ENCODE measurements around the gene PDE8B.

Gene PDE8B

DNA sequence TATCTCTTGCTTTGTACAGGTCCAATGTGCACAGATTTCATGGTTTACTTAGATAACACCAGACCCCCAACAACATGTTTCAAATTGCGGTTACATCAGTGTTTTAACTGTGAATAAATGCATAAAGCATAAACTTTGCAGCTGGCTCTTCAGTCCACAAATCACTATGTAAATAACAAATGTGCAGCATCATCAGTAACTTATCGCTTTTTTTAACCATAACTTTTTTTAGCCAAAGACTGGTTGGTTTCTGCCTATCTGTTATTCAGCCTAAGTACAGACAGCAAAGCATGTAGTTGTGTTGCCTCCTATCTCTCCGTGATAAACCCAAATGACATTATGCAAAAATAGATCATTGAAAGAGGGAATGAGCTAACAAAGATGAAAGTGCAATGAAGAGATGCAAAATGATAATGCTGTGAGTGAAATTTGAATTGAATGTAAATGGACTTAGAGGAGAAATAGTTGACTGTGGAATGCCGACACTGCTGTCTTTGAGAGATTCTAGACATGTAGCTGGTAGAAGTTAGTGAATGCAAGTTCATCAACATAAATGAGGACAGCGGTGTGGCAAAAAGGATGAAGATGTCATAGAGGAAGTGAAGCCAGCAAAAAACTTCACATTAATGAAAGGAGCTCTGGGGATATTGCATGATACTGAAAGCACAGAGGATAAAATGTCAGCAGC lies 108.8 kb downstream of the PDE8B start:
- no peak for DNase-seq (ENCODE audit: low read depth in 2 of 2)

DNA sequence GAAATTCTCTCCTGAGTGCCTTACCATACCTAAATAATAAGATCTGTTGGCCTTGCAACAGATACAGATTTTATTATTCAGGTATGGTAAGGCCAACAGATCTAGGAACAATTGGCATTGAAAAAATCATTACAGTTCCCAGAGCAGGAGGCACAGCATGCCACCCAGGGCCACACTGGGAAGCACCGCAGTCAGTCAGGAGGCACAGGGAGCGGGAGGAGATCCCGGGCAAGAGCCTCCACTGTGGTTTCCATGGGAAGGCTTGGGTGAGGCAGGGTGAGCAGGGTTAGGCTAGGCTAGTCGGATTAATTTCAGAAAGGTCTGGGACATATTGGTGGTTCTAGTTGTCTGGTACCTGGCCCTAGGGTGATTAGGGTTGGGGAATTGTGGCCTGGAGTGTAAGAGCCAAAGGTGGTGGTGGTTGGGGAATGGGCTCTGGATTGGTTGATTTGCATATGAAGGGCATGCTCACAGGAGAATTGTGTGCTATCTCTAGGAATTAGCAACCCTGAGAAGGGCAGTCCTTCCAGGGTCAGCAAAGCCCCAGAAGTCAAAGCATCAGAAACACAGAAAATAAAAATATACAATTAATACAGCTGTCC lies 111.4 kb downstream of the PDE8B start:
- DNase-seq (ENCODE audit: low read depth in 2 of 2): no peak

- no peak for DNase-seq (ENCODE audit: low read depth in 2 of 2)
Measured at GRCh38 chr5:77322406-77322805, 111.9 kb downstream of the PDE8B start.

DNA sequence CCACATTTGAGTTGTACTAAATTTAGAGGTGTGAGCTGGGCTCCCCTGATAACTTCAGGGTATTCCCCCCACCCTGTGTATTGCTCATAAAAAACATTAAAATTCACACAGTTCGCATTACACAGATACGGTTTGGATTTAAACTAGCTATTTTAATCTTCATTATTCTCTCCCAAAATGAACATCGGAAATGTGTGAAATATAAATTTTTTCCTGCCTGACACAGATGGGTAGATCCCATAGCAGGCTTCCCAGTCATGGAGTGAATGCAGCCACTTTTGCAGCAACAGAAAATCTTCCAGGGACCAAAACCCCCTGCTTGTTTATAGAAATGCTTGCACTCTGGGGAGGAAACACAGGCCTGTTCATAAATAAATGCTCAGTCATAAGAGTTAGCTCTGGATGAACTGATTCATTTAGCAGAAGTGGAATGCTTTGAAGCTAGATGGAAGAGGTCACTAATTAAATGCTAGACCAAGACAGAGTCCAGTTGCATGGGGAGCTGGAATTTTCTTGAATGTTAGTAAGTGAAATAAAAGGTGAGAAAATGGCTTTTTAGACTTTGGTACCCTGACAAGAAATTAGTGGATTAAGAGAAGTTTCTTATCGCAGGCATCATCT lies 115.6 kb downstream of the PDE8B start:
- DNase-seq (ENCODE audit: low read depth in 2 of 2): no peak

- DNase-seq (ENCODE audit: low read depth in 2 of 2): no peak
Measured at GRCh38 chr5:77326986-77327734, 116.7 kb downstream of the PDE8B start.

DNA sequence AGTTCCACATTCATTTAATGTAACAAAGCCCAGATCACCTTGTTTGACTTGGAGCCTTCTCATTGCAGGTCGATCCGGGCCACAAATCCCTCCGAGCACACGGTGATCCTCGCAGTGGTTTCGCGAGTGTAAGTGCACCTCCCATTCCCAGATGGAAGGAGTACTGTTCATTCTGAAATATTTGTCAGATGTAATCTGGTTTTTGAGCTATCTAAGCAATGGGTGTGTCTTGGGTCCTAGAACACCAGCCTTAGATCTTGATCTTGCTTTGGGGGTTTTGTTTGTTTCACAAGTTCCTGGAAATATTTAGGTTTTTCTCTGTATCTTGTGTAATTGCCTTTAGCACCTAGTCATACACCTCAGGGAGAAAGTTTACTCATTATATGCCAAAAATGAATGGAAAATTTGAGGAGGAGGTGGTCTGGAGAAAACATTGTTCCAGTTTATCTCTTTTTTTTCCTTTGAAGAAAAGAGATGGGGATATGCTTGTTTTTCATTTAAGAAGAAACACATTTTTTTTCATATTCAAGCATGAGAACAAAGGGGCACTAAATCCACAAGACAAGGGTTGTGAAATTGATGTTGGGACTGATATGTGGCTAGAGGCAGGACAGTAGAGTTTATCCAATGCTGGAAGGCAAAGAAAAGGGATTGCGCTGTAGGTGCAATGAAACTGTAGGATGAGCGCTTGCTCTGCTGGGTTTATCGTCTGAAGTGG lies 118.6 kb downstream of the PDE8B start:
- DNase-seq (ENCODE audit: low read depth in 2 of 2): no peak

DNA sequence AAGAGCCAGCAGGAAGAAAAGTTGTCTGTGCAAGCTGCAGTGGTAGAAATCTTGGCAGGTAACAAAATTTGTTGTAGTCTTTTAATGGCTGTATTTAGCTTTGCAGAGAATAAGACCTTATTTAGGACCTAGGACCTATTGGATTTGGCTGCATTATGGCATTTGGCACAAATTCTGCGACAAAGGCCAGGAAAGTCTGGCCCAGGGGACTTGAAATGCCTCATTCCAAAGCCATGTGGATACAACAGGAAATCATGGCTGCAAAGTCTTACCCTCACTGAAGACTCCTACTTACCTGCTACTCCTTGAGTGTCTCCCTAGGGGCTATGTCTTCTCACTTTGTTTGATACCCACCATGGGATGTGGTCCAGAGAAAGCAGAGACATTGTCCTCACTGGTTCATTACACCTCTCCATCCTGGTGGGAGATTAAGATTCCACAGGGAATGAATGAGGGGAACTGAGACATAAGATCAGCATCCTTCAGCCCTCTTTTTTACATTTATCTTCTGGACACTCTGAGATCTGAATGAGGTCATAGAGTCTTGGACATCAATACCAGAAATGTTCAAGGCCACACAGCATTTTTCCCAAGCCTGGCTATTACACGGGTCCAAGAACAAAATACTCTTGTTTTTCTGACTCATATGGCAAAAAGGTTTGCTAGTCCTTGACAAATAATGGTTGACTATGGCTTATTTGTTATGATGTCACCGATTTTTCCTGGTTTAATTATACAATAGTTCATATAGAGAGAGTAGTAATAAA lies 119.4 kb downstream of the PDE8B start:
- DNase-seq (ENCODE audit: low read depth in 2 of 2): no peak

DNA sequence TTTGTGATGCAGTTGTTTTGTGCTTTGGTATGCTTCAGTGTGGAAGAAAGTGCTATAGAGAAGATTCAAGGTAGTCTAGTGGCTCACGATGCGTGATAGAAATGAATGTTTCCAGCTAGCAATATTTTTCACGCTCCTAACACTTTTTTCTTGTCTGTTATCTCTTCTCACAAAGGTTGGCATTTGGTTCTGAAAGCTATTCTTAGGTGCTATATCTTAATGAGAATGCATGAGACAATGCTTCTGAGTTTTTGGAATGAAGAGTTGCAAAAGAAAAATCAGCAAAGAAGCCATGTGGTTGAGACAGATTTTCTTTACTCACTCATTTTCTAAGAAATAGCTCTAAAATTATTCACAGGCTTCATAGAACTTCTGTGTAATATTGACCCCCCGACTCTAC lies 122.6 kb downstream of the PDE8B start:
- DNase-seq (ENCODE audit: low read depth in 2 of 2): no peak

GRCh38 chr5:77333451-77334123 lies 123.1 kb downstream of the PDE8B start:
- no peak for DNase-seq (ENCODE audit: low read depth in 2 of 2)

GRCh38 chr5:77337246-77337645 lies 126.8 kb downstream of the PDE8B start:
- DNase-seq (ENCODE audit: low read depth in 2 of 2): no peak

DNA sequence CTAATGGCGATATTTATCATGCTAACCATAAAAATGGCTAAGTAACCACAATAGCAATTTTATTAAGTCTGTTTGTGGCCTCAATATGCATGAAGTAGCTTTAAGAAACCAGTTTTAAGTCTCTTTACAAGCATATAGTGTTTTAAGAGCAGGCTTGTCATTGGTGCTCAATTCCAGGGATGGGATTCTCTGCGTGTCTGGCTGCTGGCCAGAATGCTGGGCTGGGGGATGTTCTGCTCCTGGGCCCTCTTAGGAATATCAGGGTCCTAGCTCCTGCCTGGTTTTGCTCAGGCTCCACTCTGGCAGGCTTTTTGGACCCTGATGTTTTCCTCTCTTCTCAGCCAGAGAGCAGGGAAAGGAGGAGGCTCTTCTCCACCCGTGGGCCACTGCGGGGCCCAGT lies 127.2 kb downstream of the PDE8B start:
- no peak for DNase-seq (ENCODE audit: low read depth in 2 of 2)

- DNase-seq (ENCODE audit: low read depth in 2 of 2): no peak
Measured at GRCh38 chr5:77339337-77339890, 128.9 kb downstream of the PDE8B start.

DNA sequence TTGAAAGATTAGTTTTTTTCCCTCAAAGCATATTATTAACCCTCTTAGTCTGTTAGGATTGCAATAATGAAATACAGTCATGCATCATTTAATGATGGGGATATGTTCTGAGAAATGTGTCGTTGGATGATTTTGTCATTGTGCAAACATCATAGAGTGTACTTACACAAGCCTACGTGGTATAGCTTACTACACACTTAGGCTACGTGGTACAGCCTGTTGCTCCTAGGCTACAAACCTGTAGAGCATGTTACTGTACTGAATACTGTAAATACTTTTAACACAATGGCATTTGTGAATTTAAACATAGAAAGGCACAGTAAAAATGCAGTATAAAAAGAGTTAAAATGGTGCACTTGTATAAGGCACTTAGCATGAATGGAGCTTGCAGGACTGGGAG lies 132.7 kb downstream of the PDE8B start:
- DNase-seq (ENCODE audit: low read depth in 2 of 2): no peak

- no peak for DNase-seq (ENCODE audit: low read depth in 2 of 2)
Measured at GRCh38 chr5:77347435-77348098, 137.1 kb downstream of the PDE8B start.

GRCh38 chr5:77353251-77353650 lies 142.8 kb downstream of the PDE8B start:
- DNase-seq (ENCODE audit: low read depth in 2 of 2): no peak

- no peak for DNase-seq (ENCODE audit: low read depth in 2 of 2)
Measured at GRCh38 chr5:77354454-77354853, 144.0 kb downstream of the PDE8B start.

GRCh38 chr5:77355080-77355479 lies 144.6 kb downstream of the PDE8B start:
- no peak for DNase-seq (ENCODE audit: low read depth in 2 of 2)

- DNase-seq (ENCODE audit: low read depth in 2 of 2): no peak
Measured at GRCh38 chr5:77355751-77356150, 145.3 kb downstream of the PDE8B start.

DNA sequence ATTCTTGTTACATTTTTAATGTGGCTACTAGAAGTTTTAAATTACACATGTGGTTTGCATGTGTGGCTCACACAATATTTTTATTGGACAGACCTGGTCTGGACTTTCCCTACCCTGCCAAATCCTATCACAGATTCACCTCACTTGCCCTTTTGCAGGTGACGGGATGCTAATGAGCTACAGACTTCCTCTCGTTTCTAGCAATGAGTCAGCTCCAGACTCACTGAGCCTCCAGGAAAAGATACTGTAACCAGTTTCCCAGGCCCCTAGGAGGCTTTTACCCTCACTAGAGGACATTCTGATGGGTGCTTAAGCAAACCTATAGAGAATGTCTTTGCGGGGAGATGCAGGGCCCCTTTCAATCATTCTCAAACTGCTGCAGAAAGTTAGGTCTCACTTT lies 146.3 kb downstream of the PDE8B start:
- peak; percentile 28 to 37 for DNase-seq (ENCODE audit: low read depth in 2 of 2)

Measured in stimulated activated CD8-positive, alpha-beta memory T cell treated with anti-CD3 and anti-CD28 coated beads, Interleukin-15, amount 100 ng/mL, for 48 hours (primary cell).